ENCODE measurements around the gene PZP. TPM values are rescaled to one million over a fixed set of nuclear protein-coding genes. Genes with fewer than 3 reads are reported as not detected.

PZP gene
- total and polyA plus RNA-seq, 2 of the 13 experiments (the other 11 are each of a cell fraction or from before 2014, with no cell fraction given) = 0.07 to 0.89 TPM

DNA sequence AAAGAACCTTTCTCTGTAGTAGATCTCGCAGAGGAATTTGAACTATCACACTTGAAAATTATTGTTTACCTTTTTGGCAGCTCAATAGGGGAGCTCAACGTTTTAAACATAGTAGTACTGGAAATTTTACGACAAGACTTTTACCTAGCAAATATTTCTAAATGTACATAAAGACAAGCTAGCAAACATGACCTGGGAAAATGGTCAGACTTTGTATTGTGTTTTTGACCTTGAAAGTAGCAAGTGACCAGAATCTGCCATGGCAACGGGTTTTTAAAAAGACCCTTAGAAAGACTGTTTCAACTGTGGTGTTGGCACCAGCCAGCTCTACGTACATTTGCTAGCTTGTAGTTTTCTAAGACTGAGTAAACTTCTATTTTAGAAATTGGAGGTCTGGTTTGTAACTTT lies 72.3 kb downstream of the PZP start (continued):
- TF ChIP-seq, protein P1, sequence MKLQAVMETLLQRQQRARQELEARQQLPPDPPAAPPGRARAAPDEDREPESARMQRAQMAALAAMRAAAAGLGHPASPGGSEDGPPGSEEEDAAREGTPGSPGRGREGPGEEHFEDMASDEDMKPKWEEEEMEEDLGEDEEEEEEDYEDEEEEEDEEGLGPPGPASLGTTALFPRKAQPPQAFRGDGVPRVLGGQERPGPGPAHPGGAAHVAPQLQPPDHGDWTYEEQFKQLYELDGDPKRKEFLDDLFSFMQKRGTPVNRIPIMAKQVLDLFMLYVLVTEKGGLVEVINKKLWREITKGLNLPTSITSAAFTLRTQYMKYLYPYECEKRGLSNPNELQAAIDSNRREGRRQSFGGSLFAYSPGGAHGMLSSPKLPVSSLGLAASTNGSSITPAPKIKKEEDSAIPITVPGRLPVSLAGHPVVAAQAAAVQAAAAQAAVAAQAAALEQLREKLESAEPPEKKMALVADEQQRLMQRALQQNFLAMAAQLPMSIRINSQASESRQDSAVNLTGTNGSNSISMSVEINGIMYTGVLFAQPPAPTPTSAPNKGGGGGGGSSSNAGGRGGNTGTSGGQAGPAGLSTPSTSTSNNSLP (IDR thresholded peaks at IDR 0.05; ENCODE audit: low read depth, low read length) = peak; percentile 33; the same call in 1 of the 2 replicates
- TF ChIP-seq NFYC (CRISPR knock-in tag; IDR thresholded peaks at IDR 0.05) (peak; percentile 13; the same call in 1 of the 2 replicates), YEATS4 (CRISPR knock-in tag; IDR thresholded peaks at IDR 0.05; ENCODE audit: borderline replicate concordance) (no peak), NR1H2 (CRISPR knock-in tag; IDR thresholded peaks at IDR 0.05; ENCODE audit: borderline replicate concordance, low read depth) (no peak), ZNF607 (CRISPR knock-in tag; IDR thresholded peaks at IDR 0.05; ENCODE audit: borderline replicate concordance) (no peak), FOXA3 (CRISPR knock-in tag; IDR thresholded peaks at IDR 0.05) (peak; percentile 97), RAD21 (CRISPR knock-in tag; IDR thresholded peaks at IDR 0.05) (no peak), SOX13 (IDR thresholded peaks at IDR 0.05) (peak; percentile 52; the same call in 1 of the 2 replicates), SOX13 (CRISPR knock-in tag; conservative IDR thresholded peaks at IDR 0.05 in 1 of 2, IDR thresholded peaks at IDR 0.05 in 1 of 2) (peak in 1 of 2 experiments; percentile 94; a peak in 2 of 4 replicates), ZNF33A (CRISPR knock-in tag; IDR thresholded peaks at IDR 0.05; ENCODE audit: borderline replicate concordance) (no peak), REPIN1 (CRISPR knock-in tag; IDR thresholded peaks at IDR 0.05; ENCODE audit: borderline replicate concordance, low read depth) (peak; percentile 38; the same call in 1 of the 2 replicates), ZMYM4 (CRISPR knock-in tag; IDR thresholded peaks at IDR 0.05) (peak; percentile 46; the same call in 1 of the 2 replicates), ZNF775 (CRISPR knock-in tag; IDR thresholded peaks at IDR 0.05; ENCODE audit: borderline replicate concordance) (no peak), TCF12 (IDR thresholded peaks at IDR 0.05) (no peak), TCF12 (CRISPR knock-in tag; IDR thresholded peaks at IDR 0.05) (peak; percentile 65; the same call in 1 of the 2 replicates)
- TF ChIP-seq, protein P2, sequence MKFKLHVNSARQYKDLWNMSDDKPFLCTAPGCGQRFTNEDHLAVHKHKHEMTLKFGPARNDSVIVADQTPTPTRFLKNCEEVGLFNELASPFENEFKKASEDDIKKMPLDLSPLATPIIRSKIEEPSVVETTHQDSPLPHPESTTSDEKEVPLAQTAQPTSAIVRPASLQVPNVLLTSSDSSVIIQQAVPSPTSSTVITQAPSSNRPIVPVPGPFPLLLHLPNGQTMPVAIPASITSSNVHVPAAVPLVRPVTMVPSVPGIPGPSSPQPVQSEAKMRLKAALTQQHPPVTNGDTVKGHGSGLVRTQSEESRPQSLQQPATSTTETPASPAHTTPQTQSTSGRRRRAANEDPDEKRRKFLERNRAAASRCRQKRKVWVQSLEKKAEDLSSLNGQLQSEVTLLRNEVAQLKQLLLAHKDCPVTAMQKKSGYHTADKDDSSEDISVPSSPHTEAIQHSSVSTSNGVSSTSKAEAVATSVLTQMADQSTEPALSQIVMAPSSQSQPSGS (CRISPR knock-in tag; IDR thresholded peaks at IDR 0.05) = 0 out of 2 replicates have a peak, but pooled peaks have one; percentile 53
- TF ChIP-seq, protein P3, sequence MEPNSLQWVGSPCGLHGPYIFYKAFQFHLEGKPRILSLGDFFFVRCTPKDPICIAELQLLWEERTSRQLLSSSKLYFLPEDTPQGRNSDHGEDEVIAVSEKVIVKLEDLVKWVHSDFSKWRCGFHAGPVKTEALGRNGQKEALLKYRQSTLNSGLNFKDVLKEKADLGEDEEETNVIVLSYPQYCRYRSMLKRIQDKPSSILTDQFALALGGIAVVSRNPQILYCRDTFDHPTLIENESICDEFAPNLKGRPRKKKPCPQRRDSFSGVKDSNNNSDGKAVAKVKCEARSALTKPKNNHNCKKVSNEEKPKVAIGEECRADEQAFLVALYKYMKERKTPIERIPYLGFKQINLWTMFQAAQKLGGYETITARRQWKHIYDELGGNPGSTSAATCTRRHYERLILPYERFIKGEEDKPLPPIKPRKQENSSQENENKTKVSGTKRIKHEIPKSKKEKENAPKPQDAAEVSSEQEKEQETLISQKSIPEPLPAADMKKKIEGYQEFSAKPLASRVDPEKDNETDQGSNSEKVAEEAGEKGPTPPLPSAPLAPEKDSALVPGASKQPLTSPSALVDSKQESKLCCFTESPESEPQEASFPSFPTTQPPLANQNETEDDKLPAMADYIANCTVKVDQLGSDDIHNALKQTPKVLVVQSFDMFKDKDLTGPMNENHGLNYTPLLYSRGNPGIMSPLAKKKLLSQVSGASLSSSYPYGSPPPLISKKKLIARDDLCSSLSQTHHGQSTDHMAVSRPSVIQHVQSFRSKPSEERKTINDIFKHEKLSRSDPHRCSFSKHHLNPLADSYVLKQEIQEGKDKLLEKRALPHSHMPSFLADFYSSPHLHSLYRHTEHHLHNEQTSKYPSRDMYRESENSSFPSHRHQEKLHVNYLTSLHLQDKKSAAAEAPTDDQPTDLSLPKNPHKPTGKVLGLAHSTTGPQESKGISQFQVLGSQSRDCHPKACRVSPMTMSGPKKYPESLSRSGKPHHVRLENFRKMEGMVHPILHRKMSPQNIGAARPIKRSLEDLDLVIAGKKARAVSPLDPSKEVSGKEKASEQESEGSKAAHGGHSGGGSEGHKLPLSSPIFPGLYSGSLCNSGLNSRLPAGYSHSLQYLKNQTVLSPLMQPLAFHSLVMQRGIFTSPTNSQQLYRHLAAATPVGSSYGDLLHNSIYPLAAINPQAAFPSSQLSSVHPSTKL (CRISPR knock-in tag; IDR thresholded peaks at IDR 0.05) = peak; percentile 97
- TF ChIP-seq, protein P4, sequence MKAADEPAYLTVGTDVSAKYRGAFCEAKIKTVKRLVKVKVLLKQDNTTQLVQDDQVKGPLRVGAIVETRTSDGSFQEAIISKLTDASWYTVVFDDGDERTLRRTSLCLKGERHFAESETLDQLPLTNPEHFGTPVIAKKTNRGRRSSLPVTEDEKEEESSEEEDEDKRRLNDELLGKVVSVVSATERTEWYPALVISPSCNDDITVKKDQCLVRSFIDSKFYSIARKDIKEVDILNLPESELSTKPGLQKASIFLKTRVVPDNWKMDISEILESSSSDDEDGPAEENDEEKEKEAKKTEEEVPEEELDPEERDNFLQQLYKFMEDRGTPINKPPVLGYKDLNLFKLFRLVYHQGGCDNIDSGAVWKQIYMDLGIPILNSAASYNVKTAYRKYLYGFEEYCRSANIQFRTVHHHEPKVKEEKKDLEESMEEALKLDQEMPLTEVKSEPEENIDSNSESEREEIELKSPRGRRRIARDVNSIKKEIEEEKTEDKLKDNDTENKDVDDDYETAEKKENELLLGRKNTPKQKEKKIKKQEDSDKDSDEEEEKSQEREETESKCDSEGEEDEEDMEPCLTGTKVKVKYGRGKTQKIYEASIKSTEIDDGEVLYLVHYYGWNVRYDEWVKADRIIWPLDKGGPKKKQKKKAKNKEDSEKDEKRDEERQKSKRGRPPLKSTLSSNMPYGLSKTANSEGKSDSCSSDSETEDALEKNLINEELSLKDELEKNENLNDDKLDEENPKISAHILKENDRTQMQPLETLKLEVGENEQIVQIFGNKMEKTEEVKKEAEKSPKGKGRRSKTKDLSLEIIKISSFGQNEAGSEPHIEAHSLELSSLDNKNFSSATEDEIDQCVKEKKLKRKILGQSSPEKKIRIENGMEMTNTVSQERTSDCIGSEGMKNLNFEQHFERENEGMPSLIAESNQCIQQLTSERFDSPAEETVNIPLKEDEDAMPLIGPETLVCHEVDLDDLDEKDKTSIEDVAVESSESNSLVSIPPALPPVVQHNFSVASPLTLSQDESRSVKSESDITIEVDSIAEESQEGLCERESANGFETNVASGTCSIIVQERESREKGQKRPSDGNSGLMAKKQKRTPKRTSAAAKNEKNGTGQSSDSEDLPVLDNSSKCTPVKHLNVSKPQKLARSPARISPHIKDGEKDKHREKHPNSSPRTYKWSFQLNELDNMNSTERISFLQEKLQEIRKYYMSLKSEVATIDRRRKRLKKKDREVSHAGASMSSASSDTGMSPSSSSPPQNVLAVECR (CRISPR knock-in tag; IDR thresholded peaks at IDR 0.05; ENCODE audit: borderline replicate concordance) = peak; percentile 34; the same call in 1 of the 2 replicates
